Measurements from ENCODE around the gene C3orf70.

The C3orf70 gene

GRCh38 chr3:185046164-185046515 is 106.7 kb downstream of the C3orf70 start:
- H3K4me3 ChIP-seq (ENCODE audit: low read depth, low read length): no peak overlapping the region
- DNase-seq: no peak
- no peaks in the 10 kb centered on the region for H3K9me3 ChIP-seq (ENCODE audit: severe bottlenecking)
- no peaks in the 10 kb centered on the region for H3K36me3 ChIP-seq
- TF ChIP-seq, protein P1, sequence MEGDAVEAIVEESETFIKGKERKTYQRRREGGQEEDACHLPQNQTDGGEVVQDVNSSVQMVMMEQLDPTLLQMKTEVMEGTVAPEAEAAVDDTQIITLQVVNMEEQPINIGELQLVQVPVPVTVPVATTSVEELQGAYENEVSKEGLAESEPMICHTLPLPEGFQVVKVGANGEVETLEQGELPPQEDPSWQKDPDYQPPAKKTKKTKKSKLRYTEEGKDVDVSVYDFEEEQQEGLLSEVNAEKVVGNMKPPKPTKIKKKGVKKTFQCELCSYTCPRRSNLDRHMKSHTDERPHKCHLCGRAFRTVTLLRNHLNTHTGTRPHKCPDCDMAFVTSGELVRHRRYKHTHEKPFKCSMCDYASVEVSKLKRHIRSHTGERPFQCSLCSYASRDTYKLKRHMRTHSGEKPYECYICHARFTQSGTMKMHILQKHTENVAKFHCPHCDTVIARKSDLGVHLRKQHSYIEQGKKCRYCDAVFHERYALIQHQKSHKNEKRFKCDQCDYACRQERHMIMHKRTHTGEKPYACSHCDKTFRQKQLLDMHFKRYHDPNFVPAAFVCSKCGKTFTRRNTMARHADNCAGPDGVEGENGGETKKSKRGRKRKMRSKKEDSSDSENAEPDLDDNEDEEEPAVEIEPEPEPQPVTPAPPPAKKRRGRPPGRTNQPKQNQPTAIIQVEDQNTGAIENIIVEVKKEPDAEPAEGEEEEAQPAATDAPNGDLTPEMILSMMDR (IDR thresholded peaks at IDR 0.05; ENCODE audit: low read depth, low read length): no peak
- H3K27me3 ChIP-seq (ENCODE audit: insufficient read depth, low read depth, severe bottlenecking): no peaks in the 10 kb centered on the region
- no peak overlapping the region for H3K27ac ChIP-seq

GRCh38 chr3:185042312-185043050 is 110.4 kb downstream of the C3orf70 start:
- no peak for DNase-seq
- Histone ChIP-seq H3K9me3 (ENCODE audit: severe bottlenecking) (no peaks in the 10 kb centered on the region), H3K27ac (no peak overlapping the region), H3K36me3 (no peaks in the 10 kb centered on the region), H3K4me3 (ENCODE audit: low read depth, low read length) (no peak overlapping the region), H3K27me3 (ENCODE audit: insufficient read depth, low read depth, severe bottlenecking) (no peaks in the 10 kb centered on the region)
- TF ChIP-seq, protein P1 (IDR thresholded peaks at IDR 0.05; ENCODE audit: low read depth, low read length): no peak

DNA sequence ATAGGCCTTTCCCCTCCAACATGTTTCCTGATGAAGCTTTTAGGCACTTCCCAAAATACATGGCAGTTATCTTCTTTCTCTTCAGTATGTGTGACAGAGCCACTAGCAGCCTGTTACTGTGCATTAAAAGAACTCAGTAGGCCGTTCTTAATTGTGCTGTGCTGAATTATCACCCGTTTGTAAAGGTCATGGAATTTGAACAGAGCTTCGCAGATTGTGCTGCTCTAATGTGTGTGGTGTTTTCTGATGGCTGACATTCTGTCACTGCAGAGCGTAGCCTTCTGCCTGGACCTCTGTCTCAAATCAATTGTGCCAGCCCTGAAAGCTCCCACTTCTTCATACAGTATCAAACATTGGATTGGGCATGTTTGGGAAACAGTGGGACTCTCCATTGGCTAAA is 111.3 kb downstream of the C3orf70 start:
- Histone ChIP-seq H3K9me3 (ENCODE audit: severe bottlenecking) (no peaks in the 10 kb centered on the region), H3K36me3 (no peaks in the 10 kb centered on the region), H3K27me3 (ENCODE audit: insufficient read depth, low read depth, severe bottlenecking) (no peaks in the 10 kb centered on the region), H3K27ac (no peak overlapping the region), H3K4me3 (ENCODE audit: low read depth, low read length) (no peak overlapping the region)
- TF ChIP-seq, protein P1 (IDR thresholded peaks at IDR 0.05; ENCODE audit: low read depth, low read length): no peak
- no peak for DNase-seq

DNA sequence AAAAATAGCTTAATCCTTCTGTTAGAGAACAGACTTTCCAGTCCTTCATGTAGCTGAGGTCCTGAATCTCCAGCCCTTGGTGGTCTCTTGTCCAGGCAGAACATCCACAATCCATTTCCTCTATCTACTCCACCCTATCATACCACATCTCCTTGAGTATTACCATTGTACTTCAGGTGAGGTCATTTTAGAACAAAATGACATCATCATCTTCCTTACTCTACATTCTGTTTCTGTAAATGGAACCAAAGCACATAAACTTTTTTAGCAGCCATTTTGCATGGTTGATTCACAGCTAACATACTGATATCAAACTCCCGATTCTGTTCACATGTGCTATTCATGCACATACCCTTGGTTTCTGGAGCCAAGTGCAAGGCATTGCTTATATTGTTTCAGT is 112.4 kb downstream of the C3orf70 start:
- Histone ChIP-seq H3K36me3 (no peaks in the 10 kb centered on the region), H3K27ac (no peak overlapping the region), H3K9me3 (ENCODE audit: severe bottlenecking) (no peaks in the 10 kb centered on the region), H3K4me3 (ENCODE audit: low read depth, low read length) (no peak overlapping the region), H3K27me3 (ENCODE audit: insufficient read depth, low read depth, severe bottlenecking) (no peaks in the 10 kb centered on the region)
- no peak for DNase-seq
- TF ChIP-seq, protein P1 (IDR thresholded peaks at IDR 0.05; ENCODE audit: low read depth, low read length): no peak

GRCh38 chr3:185037801-185038200 is 115.1 kb downstream of the C3orf70 start:
- no peak overlapping the region for H3K27ac ChIP-seq
- no peaks in the 10 kb centered on the region for H3K36me3 ChIP-seq
- no peak overlapping the region for H3K4me3 ChIP-seq (ENCODE audit: low read depth, low read length)
- H3K27me3 ChIP-seq (ENCODE audit: insufficient read depth, low read depth, severe bottlenecking): no peaks in the 10 kb centered on the region
- TF ChIP-seq, protein P1 (IDR thresholded peaks at IDR 0.05; ENCODE audit: low read depth, low read length): no peak
- DNase-seq: no peak
- no peaks in the 10 kb centered on the region for H3K9me3 ChIP-seq (ENCODE audit: severe bottlenecking)

GRCh38 chr3:185030951-185031350 is 121.9 kb downstream of the C3orf70 start:
- Histone ChIP-seq H3K9me3 (ENCODE audit: severe bottlenecking) (no peaks in the 10 kb centered on the region), H3K4me3 (ENCODE audit: low read depth, low read length) (no peak overlapping the region), H3K27ac (no peak overlapping the region), H3K36me3 (no peaks in the 10 kb centered on the region), H3K27me3 (ENCODE audit: insufficient read depth, low read depth, severe bottlenecking) (no peaks in the 10 kb centered on the region)
- TF ChIP-seq, protein P1 (IDR thresholded peaks at IDR 0.05; ENCODE audit: low read depth, low read length): no peak
- no peak for DNase-seq

Data from WERI-Rb-1 (cell line).